Ovary (tissue), 9 donors: ENCODE measurements around the gene FAM20C. TPM values are rescaled to one million over a fixed set of nuclear protein-coding genes. Genes with fewer than 3 reads are reported as not detected.

Experiments used
- DNase-seq, 5 donors: peaks; one replicate each; pipeline ENCODE4 v3.0.0-alpha.2; 2019 to 2020
- H3K27ac ChIP-seq, 2 donors: fragments of 200-600 bp; one replicate each; pipeline versions ENCODE4 v1.5.1 to v1.8.0; 2019 to 2022
- H3K27me3 ChIP-seq: fragments of 200-600 bp; one replicate; pipeline ENCODE4 v1.8.0; 2022
- H3K36me3 ChIP-seq: fragments of 200-600 bp; sonication (generic); one replicate; pipeline ENCODE4 v1.5.1; 2019
- H3K4me1 ChIP-seq: one replicate; pipeline ENCODE4 v1.8.1; 2013; ENCODE audit warnings: mild to moderate bottlenecking, moderate library complexity; ENCODE audit not compliant: insufficient read depth
- H3K4me3 ChIP-seq: fragments of 200-600 bp; sonication (generic); one replicate; pipeline ENCODE4 v1.5.1; 2017
- H3K9me3 ChIP-seq, 2 donors: fragments of 200-600 bp in 1 of 2; sonication (generic) in 1 of 2; one replicate each; pipeline versions ENCODE4 v1.5.1 to v1.8.1; 2013 to 2019; ENCODE audit warnings: mild to moderate bottlenecking in 1 of 2, moderate library complexity in 1 of 2
- EP300 ChIP-seq: sonication (generic); formaldehyde crosslinking; IDR thresholded peaks from one replicate; pipeline ENCODE4 v1.6.1; 2017; ENCODE audit warnings: antibody characterized with exemption
- POLR2A ChIP-seq: fragments of 450-650 bp; IDR thresholded peaks from one replicate; pipeline ENCODE4 v1.6.1; 2017; ENCODE audit warnings: antibody characterized with exemption, mild to moderate bottlenecking, moderate library complexity
- WGBS, 3 donors: extraction: QIAGEN DNeasy Blood & Tissue Kit in 1 of 3; methylation state at CpG; one replicate each; pipeline versions ENCODE4 v1.1.5 to v1.1.7; 2013 to 2017; 5-methylcytosine and 5-hydroxymethylcytosine counted together
- intact Hi-C, 4 donors: fragments of 100-400 bp; cut with DNase I; formaldehyde crosslinking; loops; one replicate each; pipeline versions ENCODE4 v1.11.0 to v1.15.1; 2022 to 2023
- polyA plus RNA-seq, 2 donors: library from polyadenylated mRNA; stranded (reverse); fragments of 200-250 nt in 1 of 2; fragments of 350-450 nt in 1 of 2; fragmentation: Illumina TruSeq in 1 of 2; extraction: RNeasy Lipid Tissue Mini Kit (QIAGEN cat#74804) in 1 of 2; gene quantifications; one replicate each; pipeline ENCODE4 v1.2.3, GENCODE V29; 2013 to 2014
- total RNA-seq, 7 donors: library from RNA; depleted of rRNA in 2 of 7; stranded (reverse); fragments of >200 nt in 2 of 7; fragmentation: NEBNext Ultra II Directional in 3 of 7; extraction: Animal tissue kit (Norgen Biotek cat#: 25700) in 3 of 7; gene quantifications; one replicate each; pipeline versions ENCODE4 v1.1.0 to v1.2.4, GENCODE V29; 2016 to 2023
- TF ChIP-seq, protein P1 (sequence below), 3 donors: fragments of 450-650 bp in 2 of 3; fragments of 200-600 bp in 1 of 3; IDR thresholded peaks; one replicate each; pipeline versions ENCODE4 v1.5.1 to v1.8.0; 2016 to 2022; ENCODE audit warnings: antibody characterized with exemption in 3 of 3, mild to moderate bottlenecking in 1 of 3
- donor health status: DM: no; HTN: no; CAD: no; lungs with moderate emphysema.
- donor health status: DM: no; HTN: no; CAD: no.
- donor health status: Bipolar disorder and iron deficiency.
- donor health status: DM: yes; HTN: yes; CAD: no.
- donor health status: DM: no; HTN: no; CAD: no.
- donor health status: DM: yes; HTN: yes; CAD: no.

FAM20C gene
- total and polyA plus RNA-seq, 9 donors = 6.2 to 80.4 (median 33.5) TPM

GRCh38 chr7:169276-170172 lies 22.8 kb upstream of the FAM20C start:
- no peak for TF ChIP-seq POLR2A
- TF ChIP-seq, protein P1, sequence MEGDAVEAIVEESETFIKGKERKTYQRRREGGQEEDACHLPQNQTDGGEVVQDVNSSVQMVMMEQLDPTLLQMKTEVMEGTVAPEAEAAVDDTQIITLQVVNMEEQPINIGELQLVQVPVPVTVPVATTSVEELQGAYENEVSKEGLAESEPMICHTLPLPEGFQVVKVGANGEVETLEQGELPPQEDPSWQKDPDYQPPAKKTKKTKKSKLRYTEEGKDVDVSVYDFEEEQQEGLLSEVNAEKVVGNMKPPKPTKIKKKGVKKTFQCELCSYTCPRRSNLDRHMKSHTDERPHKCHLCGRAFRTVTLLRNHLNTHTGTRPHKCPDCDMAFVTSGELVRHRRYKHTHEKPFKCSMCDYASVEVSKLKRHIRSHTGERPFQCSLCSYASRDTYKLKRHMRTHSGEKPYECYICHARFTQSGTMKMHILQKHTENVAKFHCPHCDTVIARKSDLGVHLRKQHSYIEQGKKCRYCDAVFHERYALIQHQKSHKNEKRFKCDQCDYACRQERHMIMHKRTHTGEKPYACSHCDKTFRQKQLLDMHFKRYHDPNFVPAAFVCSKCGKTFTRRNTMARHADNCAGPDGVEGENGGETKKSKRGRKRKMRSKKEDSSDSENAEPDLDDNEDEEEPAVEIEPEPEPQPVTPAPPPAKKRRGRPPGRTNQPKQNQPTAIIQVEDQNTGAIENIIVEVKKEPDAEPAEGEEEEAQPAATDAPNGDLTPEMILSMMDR (IDR thresholded peaks at IDR 0.05) = no peak
- no peak for TF ChIP-seq EP300
- Histone ChIP-seq H3K27ac (no peak overlapping the region), H3K4me1 (no peaks in the 10 kb centered on the region), H3K36me3 (no peaks in the 10 kb centered on the region), H3K4me3 (no peak overlapping the region), H3K9me3 (no peaks in the 10 kb centered on the region), H3K27me3 (no peaks in the 10 kb centered on the region)
- intact Hi-C loops = no loop called here
- WGBS, 3 donors = 93 to 95% (median 93%) methylated on average over 33 of the region's 33 CpGs
- DNase-seq = peak in 1 of 5 donors; percentile 16

- WGBS, 3 donors = 96% methylated on average over 31 of the region's 31 CpGs
- peak in 1 of 5 donors; percentile 24 for DNase-seq
- Histone ChIP-seq H3K36me3 (no peaks in the 10 kb centered on the region), H3K27ac (no peak overlapping the region), H3K27me3 (no peaks in the 10 kb centered on the region), H3K4me1 (no peaks in the 10 kb centered on the region), H3K9me3 (no peaks in the 10 kb centered on the region), H3K4me3 (no peak overlapping the region)
- TF ChIP-seq POLR2A (no peak), EP300 (no peak)
- TF ChIP-seq, protein P1 (IDR thresholded peaks at IDR 0.05) = no peak
- intact Hi-C loops = no loop called here
Measured at GRCh38 chr7:170551-171363, 21.6 kb upstream of the FAM20C start.

GRCh38 chr7:171364-171904 lies 20.9 kb upstream of the FAM20C start:
- Histone ChIP-seq H3K9me3 (no peaks in the 10 kb centered on the region), H3K4me1 (no peaks in the 10 kb centered on the region), H3K36me3 (no peaks in the 10 kb centered on the region), H3K27ac (no peak overlapping the region), H3K4me3 (no peak overlapping the region), H3K27me3 (no peaks in the 10 kb centered on the region)
- 81 to 90% (median 84%) methylated on average over 25 to 27 of the region's 27 CpGs for WGBS, 3 donors
- intact Hi-C loops = no loop called here
- no peak for DNase-seq
- TF ChIP-seq POLR2A (no peak), EP300 (no peak)
- TF ChIP-seq, protein P1 (IDR thresholded peaks at IDR 0.05) = no peak

- Histone ChIP-seq H3K36me3 (no peaks in the 10 kb centered on the region), H3K4me3 (no peak overlapping the region), H3K4me1 (no peaks in the 10 kb centered on the region), H3K27ac (no peak overlapping the region), H3K27me3 (no peaks in the 10 kb centered on the region), H3K9me3 (no peaks in the 10 kb centered on the region)
- intact Hi-C loops = no loop called here
- no peak for DNase-seq
- WGBS, 3 donors = 90 to 92% (median 90%) methylated on average over 16 of the region's 16 CpGs
- TF ChIP-seq EP300 (no peak), POLR2A (no peak)
- TF ChIP-seq, protein P1 (IDR thresholded peaks at IDR 0.05) = no peak
Measured at GRCh38 chr7:171912-172515, 20.4 kb upstream of the FAM20C start.
